Omental fat pad (tissue), 4 donors: ENCODE results near the gene CRELD1. TPM values are rescaled to one million over a fixed set of nuclear protein-coding genes. Genes with fewer than 3 reads are reported as not detected.

Source experiments
- ATAC-seq: fragments of 150-250 bp; one replicate; pipeline ENCODE4 v1.9.1; 2016; ENCODE audit warnings: mild to moderate bottlenecking, moderate library complexity; ENCODE audit not compliant: low FRiP score
- DNase-seq: peaks from one replicate; pipeline ENCODE4 v3.0.0-alpha.2; 2019; ENCODE audit warnings: low spot score
- CTCF ChIP-seq, 3 donors: fragments of 450-650 bp; IDR thresholded peaks; one replicate each; pipeline ENCODE4 v1.5.1; 2016 to 2017; ENCODE audit warnings: antibody characterized with exemption in 3 of 3, mild to moderate bottlenecking in 3 of 3, moderate library complexity in 2 of 3
- total RNA-seq, 4 donors: library from RNA; depleted of rRNA; stranded (reverse); fragments of >200 nt; gene quantifications; one replicate each; pipeline ENCODE4 v1.1.0, GENCODE V29; 2016

CRELD1 gene
- total RNA-seq, 4 donors from 2014 or later = 26.8 to 52.3 (median 38.4) TPM

- DNase-seq (no peak), ATAC-seq (no peak)
- no peak for TF ChIP-seq CTCF (IDR thresholded peaks at IDR 0.05)
Observed at GRCh38 chr3:9965200-9965875, 31.7 kb downstream of the CRELD1 start.

- no peak for DNase-seq
- TF ChIP-seq CTCF (IDR thresholded peaks at IDR 0.05) = no peak
- no peak for ATAC-seq
Observed at GRCh38 chr3:9966841-9967240, 33.2 kb downstream of the CRELD1 start.

- DNase-seq (no peak), ATAC-seq (no peak)
- no peak for TF ChIP-seq CTCF (IDR thresholded peaks at IDR 0.05)
Observed at GRCh38 chr3:9969632-9970019, 36.0 kb downstream of the CRELD1 start.

DNA sequence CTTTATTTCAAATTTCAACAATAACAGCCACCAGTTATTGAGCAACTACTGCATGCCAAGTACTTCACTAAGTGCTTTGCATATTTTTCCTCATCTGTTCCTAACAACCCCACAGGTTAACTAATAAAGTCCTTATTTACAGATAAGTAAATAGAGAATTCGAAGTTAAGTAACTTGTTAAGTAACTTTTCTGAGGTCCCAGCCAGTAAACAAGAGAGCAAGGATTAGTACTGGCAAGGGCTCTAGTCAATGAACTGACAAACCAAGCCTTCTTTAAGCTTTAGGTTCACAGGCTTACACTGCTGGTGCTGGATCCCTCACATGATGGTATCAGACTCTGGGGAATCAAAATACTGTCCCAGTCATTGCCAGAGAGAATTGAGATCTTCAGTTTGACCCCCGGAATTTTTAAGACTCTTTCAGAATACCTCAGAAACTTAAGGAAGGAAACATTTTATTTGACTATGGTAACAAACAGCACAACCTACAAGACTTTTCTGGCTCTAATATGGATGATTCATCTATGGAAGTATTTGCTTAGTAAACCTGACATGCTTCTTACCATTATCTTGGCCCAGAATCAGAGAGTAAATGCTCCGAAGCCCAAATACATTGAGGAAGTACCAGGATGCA lies 36.5 kb downstream of the CRELD1 start:
- DNase-seq (no peak), ATAC-seq (peak; percentile 57)
- TF ChIP-seq CTCF (IDR thresholded peaks at IDR 0.05) = no peak

GRCh38 chr3:9976721-9977709 lies 43.4 kb downstream of the CRELD1 start:
- ATAC-seq (peak; percentile 96), DNase-seq (no peak)
- TF ChIP-seq CTCF (IDR thresholded peaks at IDR 0.05) = no peak

DNA sequence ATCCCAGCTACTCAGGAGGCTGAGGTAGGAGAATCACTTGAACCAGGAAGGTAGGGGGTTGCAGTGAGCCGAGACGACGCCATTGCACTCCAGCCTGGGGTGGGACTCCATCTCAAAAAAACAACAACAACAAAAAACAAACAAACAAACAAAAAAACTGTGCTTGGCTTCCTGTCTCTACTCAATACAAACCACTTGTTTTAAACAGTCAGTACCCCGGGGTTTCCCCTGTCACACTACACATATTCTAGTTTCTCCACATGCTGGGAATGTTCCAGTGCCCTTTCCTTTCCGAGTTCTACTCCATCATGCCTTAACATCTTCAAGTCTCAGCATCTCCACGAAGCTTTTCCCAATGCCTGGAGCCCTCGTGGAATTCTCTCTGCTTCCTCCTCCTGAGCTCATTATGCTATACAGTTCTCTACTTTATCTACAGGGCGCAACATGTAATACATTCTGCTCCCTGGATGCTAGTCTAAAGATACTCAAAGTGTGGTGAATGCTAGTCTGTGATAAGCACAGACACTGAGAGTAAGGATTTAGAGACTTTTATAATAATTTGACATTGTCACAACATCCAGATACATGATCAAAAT lies 45.2 kb downstream of the CRELD1 start:
- TF ChIP-seq CTCF (IDR thresholded peaks at IDR 0.05) = no peak
- DNase-seq = no peak
- ATAC-seq = no peak
